GM12865 (cell line): ENCODE data around the gene HMGCLL1.

Experiments used
- DNase-seq: peaks from one replicate; pipeline ENCODE4 v3.0.0; 2010; ENCODE audit warnings: low read depth
- H3K4me3 ChIP-seq: 2 replicates; pipeline ENCODE4 v1.5.1; 2011; ENCODE audit warnings: mild to moderate bottlenecking, low read depth, low read length, control low read depth
- CTCF ChIP-seq: IDR thresholded peaks from 2 replicates; pipeline ENCODE4 v1.5.1; 2011; ENCODE audit warnings: low read length, control low read depth, low read depth, inconsistent platforms; ENCODE audit not compliant: insufficient read depth; ENCODE audit errors: missing control alignments

HMGCLL1 gene

DNA sequence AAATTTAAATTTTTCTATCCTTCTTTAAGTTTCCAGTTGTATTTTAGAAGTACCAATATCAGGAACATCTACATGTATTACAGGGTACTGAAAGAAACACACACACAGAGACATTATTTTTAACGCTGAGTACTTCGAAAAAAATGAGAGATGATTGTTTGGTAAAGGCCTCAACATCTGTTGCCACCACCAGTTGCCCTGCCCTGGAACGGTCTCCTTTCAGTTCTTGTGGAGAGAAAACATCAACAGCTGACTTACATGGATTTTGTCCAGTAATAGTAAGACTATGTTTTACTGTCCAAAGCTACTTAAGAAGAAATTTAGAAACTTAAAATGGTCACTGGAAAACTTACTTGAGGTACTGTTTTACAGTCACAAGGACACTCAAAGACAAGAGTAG lies 16.7 kb downstream of the HMGCLL1 start:
- no peak for DNase-seq
- H3K4me3 ChIP-seq: no peak overlapping the region
- no peak for TF ChIP-seq CTCF

DNA sequence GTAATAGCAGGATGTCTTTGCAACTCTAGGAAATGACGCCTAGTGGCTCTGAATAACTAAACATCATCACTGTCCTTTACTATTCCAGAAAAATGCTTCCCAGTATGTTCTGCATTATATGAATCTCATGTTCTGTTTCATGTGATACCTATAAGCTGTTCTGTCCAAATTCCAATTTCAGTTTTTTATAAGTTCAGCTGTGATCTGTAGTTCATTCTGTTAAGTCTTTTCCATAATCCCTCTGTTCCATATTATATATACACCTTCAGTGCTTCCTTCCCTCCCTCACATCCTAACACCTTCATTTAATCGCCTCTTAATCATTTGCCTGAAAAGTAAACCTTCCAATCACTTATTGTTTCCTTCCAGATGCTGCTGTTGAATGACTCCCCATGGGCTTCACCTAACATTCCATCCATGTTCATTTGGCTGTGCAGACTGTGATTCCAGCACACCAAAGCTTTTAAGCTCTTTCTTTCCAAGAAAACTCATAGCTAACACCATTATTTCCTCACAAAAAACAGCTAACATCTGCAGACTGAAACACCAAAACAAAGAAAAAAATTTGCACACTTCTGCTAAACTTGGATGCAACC lies 18.6 kb downstream of the HMGCLL1 start:
- no peak for DNase-seq
- no peak for TF ChIP-seq CTCF
- no peak overlapping the region for H3K4me3 ChIP-seq

- no peak for TF ChIP-seq CTCF
- no peak for DNase-seq
Measured at GRCh38 chr6:55557146-55557545, 21.8 kb downstream of the HMGCLL1 start.

GRCh38 chr6:55545791-55546190 lies 33.2 kb downstream of the HMGCLL1 start:
- no peak for TF ChIP-seq CTCF
- DNase-seq: no peak
- no peak overlapping the region for H3K4me3 ChIP-seq

More at GRCh38 chr6:55557146-55557545, 21.8 kb downstream of the HMGCLL1 start:
- no peak overlapping the region for H3K4me3 ChIP-seq

DNA sequence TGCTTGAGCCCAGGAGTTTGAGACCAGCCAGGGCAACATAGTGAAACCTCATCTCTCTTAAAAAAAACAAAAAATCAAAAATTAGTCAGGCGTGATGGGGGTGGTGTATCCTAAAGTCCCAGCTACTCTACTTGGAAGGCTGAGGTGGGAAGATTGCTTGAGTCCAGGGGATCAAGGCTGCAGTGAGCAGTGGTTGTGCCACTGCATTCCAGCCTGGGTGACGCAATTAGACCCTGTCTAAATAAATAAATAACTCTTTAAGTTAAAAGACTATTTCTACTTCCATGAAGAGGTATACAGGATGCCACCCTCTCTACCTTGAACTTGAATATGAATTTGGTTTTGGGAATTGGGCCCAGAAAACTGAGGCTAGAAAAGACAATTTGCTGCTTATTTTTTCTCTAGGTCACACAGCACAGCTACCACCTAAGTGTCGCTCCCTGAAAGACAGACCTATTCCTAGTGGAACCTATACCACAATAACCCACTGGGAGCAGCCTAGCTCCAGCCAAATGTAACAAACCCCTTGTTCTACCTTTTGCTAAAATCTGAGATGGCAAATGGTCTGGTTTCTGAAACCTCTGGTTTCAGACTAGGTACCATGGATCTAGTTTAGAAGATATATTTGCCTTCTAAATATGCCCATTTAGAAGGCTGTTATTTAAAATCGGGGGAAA lies 35.2 kb downstream of the HMGCLL1 start:
- no peak for DNase-seq
- no peak for TF ChIP-seq CTCF

GRCh38 chr6:55541024-55541423 lies 38.0 kb downstream of the HMGCLL1 start:
- no peak overlapping the region for H3K4me3 ChIP-seq
- TF ChIP-seq CTCF: no peak
- no peak for DNase-seq

More for the DNA sequence above, 35.2 kb downstream of the HMGCLL1 start:
- no peak overlapping the region for H3K4me3 ChIP-seq
